Endothelial cell of umbilical vein (primary cell): ENCODE measurements around the gene ADAM10. TPM values are rescaled to one million over a fixed set of nuclear protein-coding genes. Genes with fewer than 3 reads are reported as not detected.

ENCODE experiments used
- BruUV-seq: library from RNA; stranded (reverse); fragments of 400-500 nt; replicated peaks from 2 replicates; lab custom pipeline; 2021; lab: Mats Ljungman, UMichigan
- CTCF ChIA-PET: fragments of 300-600, 350-600 bp; sonication (Branson Sonifier 250); formaldehyde crosslinking; loops from one replicate; lab custom pipeline; 2021; ENCODE audit warnings: antibody characterized with exemption, inconsistent platforms; lab: Charles Lee
- POLR2A ChIA-PET: fragments of 300-600, 350-600 bp; sonication (Branson Sonifier 250); formaldehyde crosslinking; loops from one replicate; lab custom pipeline; 2021; ENCODE audit warnings: antibody characterized with exemption, inconsistent platforms; lab: Charles Lee
- DNase-seq: peaks from one replicate; pipeline ENCODE4 v3.0.0-alpha.2; 2011; ENCODE audit warnings: low read depth, low spot score
- FAIRE-seq: peaks from 2 replicates; lab custom pipeline; 2011; peaks lifted over from hg19 to GRCh38; lab: Jason Lieb, UNC
- H2AFZ ChIP-seq: 2 replicates; pipeline ENCODE4 v1.6.0; 2012; ENCODE audit warnings: low read depth, low read length, control low read depth, inconsistent platforms
- H3K27ac ChIP-seq: 2 replicates; pipeline ENCODE4 v1.5.1; 2011; ENCODE audit warnings: low read depth, mild to moderate bottlenecking, control low read depth, low read length, moderate library complexity; ENCODE audit not compliant: insufficient read depth
- H3K27me3 ChIP-seq, 2 experiments: 2 replicates each; pipeline versions ENCODE4 v1.6.0 to v1.6.1; 2011; ENCODE audit warnings: low read length in 2 of 2, mixed read lengths in 1 of 2; ENCODE audit not compliant: control insufficient read depth in 2 of 2, insufficient read depth in 2 of 2
- H3K36me3 ChIP-seq, 2 experiments: 2 replicates in 1 of 2; 3 replicates in 1 of 2; pipeline ENCODE4 v1.5.1; 2011; ENCODE audit warnings: low read length in 2 of 2, mild to moderate bottlenecking in 1 of 2, moderate library complexity in 1 of 2; ENCODE audit not compliant: control insufficient read depth in 2 of 2, insufficient read depth in 2 of 2; ENCODE audit errors: extremely low read depth in 1 of 2
- H3K4me1 ChIP-seq: 3 replicates; pipeline ENCODE4 v1.5.1; 2011; ENCODE audit warnings: mild to moderate bottlenecking, low read length; ENCODE audit not compliant: control insufficient read depth, insufficient read depth; ENCODE audit errors: extremely low read depth
- H3K4me2 ChIP-seq: 2 replicates; pipeline ENCODE4 v1.6.1; 2011; ENCODE audit warnings: low read length, control low read depth, mixed read lengths; ENCODE audit not compliant: insufficient read depth
- H3K4me3 ChIP-seq, 3 experiments: fragments of 200-600 bp in 1 of 3; sonication (generic), shearing (Covaris generic) in 1 of 3; replicated peaks in 1 of 3; 2 replicates each; pipeline ENCODE4 v1.5.1; 2011 to 2016; ENCODE audit warnings: control low read depth in 3 of 3, low read length in 3 of 3, mild to moderate bottlenecking in 2 of 3, inconsistent platforms in 1 of 3, low read depth in 1 of 3, moderate library complexity in 1 of 3; ENCODE audit not compliant: insufficient read depth in 1 of 3
- H3K79me2 ChIP-seq: 2 replicates; pipeline ENCODE4 v1.6.0; 2012; ENCODE audit warnings: low read length, inconsistent platforms; ENCODE audit not compliant: control insufficient read depth, insufficient read depth
- H3K9ac ChIP-seq: replicated peaks from 2 replicates; pipeline ENCODE3; 2011; ENCODE audit warnings: low read length, control low read depth; ENCODE audit not compliant: insufficient read depth; ENCODE audit errors: extremely low read depth
- H3K9me1 ChIP-seq: replicated peaks from 3 replicates; pipeline ENCODE4 v1.6.0; 2011; ENCODE audit warnings: mild to moderate bottlenecking, low read length; ENCODE audit not compliant: control insufficient read depth, insufficient read depth; ENCODE audit errors: extremely low read depth
- H3K9me3 ChIP-seq: replicated peaks from 2 replicates; pipeline ENCODE4 v1.5.1; 2012; ENCODE audit warnings: low read length, inconsistent platforms; ENCODE audit not compliant: control insufficient read depth, insufficient read depth
- H4K20me1 ChIP-seq: replicated peaks from 2 replicates; pipeline ENCODE3; 2011; ENCODE audit warnings: mild to moderate bottlenecking, low read length; ENCODE audit not compliant: control insufficient read depth, insufficient read depth; ENCODE audit errors: extremely low read depth
- CTCF ChIP-seq, 2 donors: IDR thresholded peaks; 1 replicate in 1 of 2; 2 replicates in 1 of 2; pipeline ENCODE4 v1.5.1; 2011; ENCODE audit warnings: low read length in 2 of 2, mild to moderate bottlenecking in 2 of 2, moderate library complexity in 2 of 2, control low read depth in 1 of 2, inconsistent platforms in 1 of 2, low read depth in 1 of 2; ENCODE audit not compliant: insufficient read depth in 1 of 2; ENCODE audit errors: extremely low read depth in 1 of 2
- EZH2 ChIP-seq: IDR thresholded peaks from 2 replicates; pipeline ENCODE4 v1.6.1; 2012; ENCODE audit warnings: borderline replicate concordance, low read depth, mild to moderate bottlenecking, moderate library complexity, low read length, inconsistent platforms; ENCODE audit not compliant: severe bottlenecking
- FOS ChIP-seq: IDR thresholded peaks from 2 replicates; pipeline ENCODE4 v1.6.1; 2011; ENCODE audit warnings: mild to moderate bottlenecking, low read length, moderate library complexity, borderline replicate concordance; ENCODE audit not compliant: insufficient read depth
- GATA2 ChIP-seq: IDR thresholded peaks from 2 replicates; pipeline ENCODE4 v1.7.0; 2011; ENCODE audit warnings: low read depth, mild to moderate bottlenecking, moderate library complexity, mixed read lengths, low read length; ENCODE audit not compliant: insufficient read length, insufficient read depth
- JUN ChIP-seq: IDR thresholded peaks from 2 replicates; pipeline ENCODE4 v1.6.1; 2011; ENCODE audit warnings: borderline replicate concordance, low read depth; ENCODE audit not compliant: insufficient read length, insufficient read depth
- MAX ChIP-seq: IDR thresholded peaks from 2 replicates; pipeline ENCODE4 v1.6.1; 2011; ENCODE audit not compliant: insufficient read depth, insufficient read length
- MYC ChIP-seq: IDR thresholded peaks from one replicate; pipeline ENCODE4 v1.6.1; 2011; ENCODE audit warnings: mild to moderate bottlenecking, low read depth, low read length
- POLR2A ChIP-seq: IDR thresholded peaks from 2 replicates; pipeline ENCODE4 v1.6.1; 2012; ENCODE audit warnings: low read depth, mild to moderate bottlenecking, control low read depth, low read length
- POLR2AphosphoS5 ChIP-seq: IDR thresholded peaks from 2 replicates; pipeline ENCODE4 v1.6.1; 2012; ENCODE audit warnings: low read depth, mild to moderate bottlenecking, control low read depth, low read length, moderate library complexity; ENCODE audit not compliant: insufficient read depth
- dilution Hi-C: fragments of 300-500 bp; cut with MboI; formaldehyde crosslinking; loops from one replicate; pipeline ENCODE4 v1.15.0; 2019; ENCODE audit warnings: low sequenced_read_pairs; ENCODE audit not compliant: extremely low pct_ligation_motif_present
- intact Hi-C: fragments of 100-400 bp; cut with micrococcal nuclease; formaldehyde crosslinking; loops from one replicate; pipeline ENCODE4 v1.10.0; 2022
- polyA plus RNA-seq, 4 experiments: library from polyadenylated mRNA; depleted of rRNA in 3 of 4; stranded (reverse) in 3 of 4; unstranded in 1 of 4; fragments of >200 nt; gene quantifications; 2 replicates each; pipeline versions ENCODE4 v1.2.1 to v1.2.3, GENCODE V29; 2011 to 2012; ENCODE audit warnings: missing spikeins in 1 of 4
- total RNA-seq: library from RNA; stranded (reverse); gene quantifications from 2 replicates; pipeline ENCODE4 v1.2.3, GENCODE V29; 2021

ADAM10 gene
- total and polyA plus RNA-seq, 2 donors (not counting 3 experiments of a cell fraction or from before 2014, with no cell fraction given): 91.3 to 203 TPM

GRCh38 chr15:58684751-58685150 lies 64.8 kb downstream of the ADAM10 start:
- intact Hi-C loops: no loop called here
- FAIRE-seq: no peak

More at GRCh38 chr15:58684751-58685150, 64.8 kb downstream of the ADAM10 start:
- Histone ChIP-seq H3K4me1 (peaks cover 8% of the 10 kb centered on the region), H2AFZ (no peak overlapping the region), H3K79me2 (peaks cover 30% of the 10 kb centered on the region), H3K9me3 (no peaks in the 10 kb centered on the region), H3K9me1 (no peaks in the 10 kb centered on the region), H3K27me3 (no peaks in the 10 kb centered on the region), H3K9ac (no peak overlapping the region), H4K20me1 (peaks cover 4% of the 10 kb centered on the region), H3K27ac (no peak overlapping the region), H3K36me3 (no peaks in the 10 kb centered on the region), H3K4me2 (no peak overlapping the region), H3K4me3 (no peak overlapping the region)
- ChIA-PET POLR2A (no interaction called here), CTCF (interaction anchor here (0.6 kb wide), 1 partner anchor 10 kb away, joined by 3 read pairs; no protein-coding TSS in a partner anchor)
- TF ChIP-seq JUN: no peak
- TF ChIP-seq CTCF (IDR thresholded peaks at IDR 0.05; ENCODE audit: extremely low read depth in 1 of 2, insufficient read depth in 1 of 2, low read depth in 1 of 2, low read length in 2 of 2): no peak
- TF ChIP-seq MYC: no peak
- no peak for TF ChIP-seq FOS
- TF ChIP-seq POLR2A: no peak
- no peak for TF ChIP-seq EZH2
- TF ChIP-seq GATA2: no peak
- no peak for TF ChIP-seq POLR2AphosphoS5
- TF ChIP-seq MAX: no peak
- no peak for DNase-seq
- dilution Hi-C loops: no loop called here
- BruUV-seq: no TSS peak
